ENCODE results near the gene PLA1A.
A peak's percentile ranks its signal among the peaks of the same experiment; 100 is the strongest.

Gene PLA1A

DNA sequence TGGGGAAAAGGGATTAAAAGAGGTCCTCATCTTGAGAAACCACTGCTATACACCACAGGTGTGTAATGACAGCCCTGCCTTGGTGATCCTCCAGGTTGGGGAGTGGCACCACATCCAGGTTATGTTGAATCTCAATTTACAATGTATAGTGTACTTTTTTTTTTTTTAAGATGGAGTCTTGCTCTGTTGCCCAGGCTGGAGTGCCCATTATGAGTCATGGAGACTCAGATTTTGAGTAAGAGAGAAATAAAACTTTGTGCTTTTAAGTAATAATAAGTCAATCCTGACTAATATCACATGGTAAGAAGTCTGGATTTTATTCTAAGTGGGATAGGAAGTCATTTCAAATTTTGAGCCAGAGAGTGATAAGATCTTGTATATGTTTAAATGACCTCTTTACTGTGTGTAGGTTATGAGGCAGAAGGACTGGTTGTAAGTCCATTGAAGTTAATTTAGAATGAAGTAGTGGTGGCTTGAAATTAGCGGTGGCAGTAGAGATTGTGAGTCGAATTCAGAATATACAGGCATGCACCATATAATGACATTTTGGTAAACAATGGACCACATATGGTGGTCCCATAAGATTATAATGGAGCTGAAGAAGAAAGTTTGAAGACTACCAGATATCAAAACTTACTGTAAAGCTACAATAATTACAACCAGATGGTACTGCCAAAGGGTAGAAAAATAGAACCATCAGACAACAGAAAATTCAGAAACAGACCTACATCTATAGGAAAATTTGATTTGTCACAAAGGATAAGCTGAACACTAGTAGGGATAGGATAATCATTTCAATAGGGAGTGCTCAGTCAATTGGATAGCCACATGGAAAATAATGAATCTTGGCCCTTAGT lies 42.0 kb downstream of the PLA1A start:
- TF ChIP-seq, protein P1, sequence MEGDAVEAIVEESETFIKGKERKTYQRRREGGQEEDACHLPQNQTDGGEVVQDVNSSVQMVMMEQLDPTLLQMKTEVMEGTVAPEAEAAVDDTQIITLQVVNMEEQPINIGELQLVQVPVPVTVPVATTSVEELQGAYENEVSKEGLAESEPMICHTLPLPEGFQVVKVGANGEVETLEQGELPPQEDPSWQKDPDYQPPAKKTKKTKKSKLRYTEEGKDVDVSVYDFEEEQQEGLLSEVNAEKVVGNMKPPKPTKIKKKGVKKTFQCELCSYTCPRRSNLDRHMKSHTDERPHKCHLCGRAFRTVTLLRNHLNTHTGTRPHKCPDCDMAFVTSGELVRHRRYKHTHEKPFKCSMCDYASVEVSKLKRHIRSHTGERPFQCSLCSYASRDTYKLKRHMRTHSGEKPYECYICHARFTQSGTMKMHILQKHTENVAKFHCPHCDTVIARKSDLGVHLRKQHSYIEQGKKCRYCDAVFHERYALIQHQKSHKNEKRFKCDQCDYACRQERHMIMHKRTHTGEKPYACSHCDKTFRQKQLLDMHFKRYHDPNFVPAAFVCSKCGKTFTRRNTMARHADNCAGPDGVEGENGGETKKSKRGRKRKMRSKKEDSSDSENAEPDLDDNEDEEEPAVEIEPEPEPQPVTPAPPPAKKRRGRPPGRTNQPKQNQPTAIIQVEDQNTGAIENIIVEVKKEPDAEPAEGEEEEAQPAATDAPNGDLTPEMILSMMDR (conservative IDR thresholded peaks at IDR 0.05; ENCODE audit: control insufficient read depth, insufficient read depth, low read depth, low read length): no peak
- DNase-seq (ENCODE audit: low read depth): peak; percentile 49
- H3K4me3 ChIP-seq (ENCODE audit: control insufficient read depth, low read depth, low read length): no peak overlapping the region

DNA sequence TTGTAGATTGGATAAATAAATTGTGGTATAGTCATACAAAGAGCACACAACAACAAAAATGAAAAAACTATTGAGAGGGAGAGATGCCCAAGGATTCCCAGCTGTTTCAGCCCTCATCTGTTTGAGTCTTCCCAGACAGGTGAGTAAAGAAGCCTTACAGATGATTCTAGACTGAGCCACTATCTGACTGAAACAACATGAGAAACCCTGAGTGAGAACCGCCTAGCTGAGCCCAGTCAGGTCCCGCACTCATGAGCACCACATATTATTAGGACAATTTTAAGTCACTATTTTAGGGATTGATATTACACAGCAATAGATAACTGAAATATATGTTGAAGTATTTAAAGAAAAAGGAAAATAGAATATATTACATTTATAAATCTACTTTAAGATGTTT lies 43.7 kb downstream of the PLA1A start:
- no peak for DNase-seq (ENCODE audit: low read depth)
- TF ChIP-seq, protein P1 (conservative IDR thresholded peaks at IDR 0.05; ENCODE audit: control insufficient read depth, insufficient read depth, low read depth, low read length): no peak
- H3K4me3 ChIP-seq (ENCODE audit: control insufficient read depth, low read depth, low read length): no peak overlapping the region

DNA sequence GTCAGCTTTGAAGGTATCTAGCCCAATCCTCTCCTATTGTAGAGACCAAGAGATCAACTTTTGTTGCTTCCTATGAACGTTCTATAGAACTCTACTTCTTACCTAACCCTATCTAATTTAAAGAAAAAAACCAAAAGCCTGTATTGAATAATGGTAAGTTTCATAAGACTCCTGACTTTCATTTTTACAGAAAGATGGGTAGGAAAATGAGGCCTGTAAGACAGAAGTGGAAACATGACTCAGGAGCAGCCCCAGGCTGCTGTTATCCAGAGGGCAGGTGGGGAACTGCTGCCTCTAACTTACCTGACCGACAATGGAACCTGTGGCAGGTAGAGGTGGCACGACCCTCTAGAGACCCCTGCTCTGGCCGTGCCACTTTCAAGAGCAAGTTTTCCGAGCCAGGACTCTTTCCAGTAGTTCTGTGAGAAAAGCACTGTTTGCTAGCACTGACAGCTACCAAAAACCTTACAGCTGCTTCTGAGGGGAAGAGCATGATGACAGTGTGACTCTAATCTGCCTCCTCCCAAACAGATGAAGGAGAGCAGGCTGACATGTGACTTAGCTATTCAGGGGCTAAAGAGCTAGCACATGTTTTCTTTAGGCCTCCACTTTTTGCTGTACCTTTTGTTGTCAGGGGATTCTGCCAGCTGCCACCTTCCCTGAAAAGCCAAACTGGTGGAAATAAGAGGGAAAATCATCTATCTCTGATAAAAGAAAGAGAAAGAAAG lies 45.2 kb downstream of the PLA1A start:
- no peak overlapping the region for H3K4me3 ChIP-seq (ENCODE audit: control insufficient read depth, low read depth, low read length)
- DNase-seq (ENCODE audit: low read depth): peak; percentile 40
- TF ChIP-seq, protein P1 (conservative IDR thresholded peaks at IDR 0.05; ENCODE audit: control insufficient read depth, insufficient read depth, low read depth, low read length): no peak

DNA sequence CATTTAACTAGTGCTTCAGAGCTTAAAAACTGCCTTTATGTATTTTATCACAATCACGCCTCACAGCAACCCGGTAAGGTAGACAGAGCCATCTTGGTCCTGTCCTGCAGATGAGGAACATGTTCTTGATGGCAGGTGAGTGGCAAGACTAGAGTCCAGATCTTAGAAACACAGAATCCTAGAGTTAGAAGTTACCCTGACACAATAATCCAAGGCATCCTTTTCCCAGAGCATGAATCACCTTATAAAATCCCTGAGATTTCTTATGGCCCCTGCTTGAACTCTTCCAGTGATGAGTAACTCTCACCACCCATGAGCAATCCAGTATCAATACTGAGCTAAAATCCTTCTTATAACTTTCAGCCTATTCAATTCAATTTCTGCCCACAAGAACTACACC lies 45.8 kb downstream of the PLA1A start:
- no peak overlapping the region for H3K4me3 ChIP-seq (ENCODE audit: control insufficient read depth, low read depth, low read length)
- peak; percentile 83 for DNase-seq (ENCODE audit: low read depth)
- TF ChIP-seq, protein P1 (conservative IDR thresholded peaks at IDR 0.05; ENCODE audit: control insufficient read depth, insufficient read depth, low read depth, low read length): no peak

DNA sequence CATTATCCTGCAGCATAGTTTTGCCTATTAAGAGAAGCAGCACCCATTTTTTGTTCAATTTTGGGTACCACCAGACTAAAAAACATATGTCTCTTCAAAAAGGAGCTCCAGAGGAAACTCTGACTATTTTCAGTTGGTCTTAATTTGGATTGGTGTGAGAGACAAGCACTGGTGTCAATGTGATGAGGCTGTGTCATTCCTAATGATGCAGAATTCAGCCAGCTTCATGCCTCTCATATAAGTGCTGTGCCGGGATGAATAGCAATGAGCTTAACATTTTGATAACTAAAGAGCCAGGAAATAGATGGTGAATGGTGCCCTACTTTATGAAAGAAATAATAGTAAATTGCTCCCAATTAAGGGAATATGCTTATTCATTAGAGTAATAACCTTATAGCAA lies 46.8 kb downstream of the PLA1A start:
- H3K4me3 ChIP-seq (ENCODE audit: control insufficient read depth, low read depth, low read length): no peak overlapping the region
- TF ChIP-seq, protein P1 (conservative IDR thresholded peaks at IDR 0.05; ENCODE audit: control insufficient read depth, insufficient read depth, low read depth, low read length): no peak
- no peak for DNase-seq (ENCODE audit: low read depth)

DNA sequence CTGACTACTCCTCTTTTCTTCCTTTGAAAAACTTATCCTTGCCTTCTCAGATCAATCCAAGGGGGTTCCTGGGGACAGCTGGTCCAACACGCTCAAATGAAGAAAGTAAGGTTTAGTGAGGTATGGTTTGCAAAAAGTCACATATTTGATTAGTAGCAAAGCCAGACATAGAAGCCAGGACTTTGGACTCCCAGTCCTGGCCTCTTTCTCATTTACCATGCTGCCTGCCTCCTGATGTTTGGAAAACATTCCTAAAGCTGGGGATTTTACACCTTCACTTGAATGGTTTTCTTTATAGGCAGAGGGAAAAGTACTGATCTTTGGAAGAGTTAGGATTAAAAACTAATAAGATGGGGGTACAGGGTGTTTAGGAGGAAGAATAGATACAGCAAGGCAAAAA lies 48.1 kb downstream of the PLA1A start:
- DNase-seq (ENCODE audit: low read depth): no peak
- H3K4me3 ChIP-seq (ENCODE audit: control insufficient read depth, low read depth, low read length): no peak overlapping the region
- TF ChIP-seq, protein P1 (conservative IDR thresholded peaks at IDR 0.05; ENCODE audit: control insufficient read depth, insufficient read depth, low read depth, low read length): no peak
